Esophagus squamous epithelium (tissue), 5 donors: ENCODE data around the gene TMEM9B. TPM values are rescaled to one million over a fixed set of nuclear protein-coding genes. Genes with fewer than 3 reads are reported as not detected.

Experiments used
- DNase-seq: peaks from one replicate; lab custom pipeline; 2025; lab: John Stamatoyannopoulos, UW
- H3K27ac ChIP-seq, 4 donors: fragments of 200-600 bp; sonication (generic); one replicate each; pipeline ENCODE4 v1.5.1; 2016 to 2019; ENCODE audit warnings: mild to moderate bottlenecking in 1 of 4
- H3K27me3 ChIP-seq, 4 donors: fragments of 200-600 bp; sonication (generic); 1 replicate in 3 of 4; 2 replicates in 1 of 4; pipeline versions ENCODE4 v1.5.1 to v1.6.0; 2017 to 2021; ENCODE audit warnings: antibody characterized with exemption in 1 of 4
- H3K36me3 ChIP-seq, 3 donors: fragments of 200-600 bp; sonication (generic); one replicate each; pipeline ENCODE4 v1.5.1; 2016 to 2019
- H3K4me1 ChIP-seq, 3 donors: fragments of 200-600 bp; sonication (generic); one replicate each; pipeline ENCODE4 v1.5.1; 2017 to 2019
- H3K4me3 ChIP-seq, 4 donors: fragments of 200-600 bp; sonication (generic); 1 replicate in 3 of 4; 2 replicates in 1 of 4; pipeline ENCODE4 v1.5.1; 2016 to 2019; ENCODE audit warnings: mild to moderate bottlenecking in 2 of 4, moderate library complexity in 1 of 4
- H3K9me3 ChIP-seq, 3 donors: fragments of 200-600 bp; sonication (generic); one replicate each; pipeline ENCODE4 v1.5.1; 2016 to 2019
- CTCF ChIP-seq, 6 experiments: fragments of 450-650 bp in 4 of 6; fragments of 200-600 bp in 2 of 6; sonication (generic) in 2 of 6; IDR thresholded peaks; one replicate each; pipeline ENCODE4 v1.5.1; 2016 to 2019; ENCODE audit warnings: antibody characterized with exemption in 6 of 6, mild to moderate bottlenecking in 4 of 6, moderate library complexity in 4 of 6
- POLR2A ChIP-seq, 4 donors: fragments of 450-650 bp; IDR thresholded peaks; one replicate each; pipeline ENCODE4 v1.6.1; 2017; ENCODE audit warnings: antibody characterized with exemption in 4 of 4, mild to moderate bottlenecking in 4 of 4, moderate library complexity in 3 of 4
- WGBS, 2 donors: methylation state at CpG; one replicate each; pipeline ENCODE4 v1.1.5; 2018; 5-methylcytosine and 5-hydroxymethylcytosine counted together
- intact Hi-C: fragments of 100-400 bp; cut with DNase I; formaldehyde crosslinking; loops from one replicate; pipeline ENCODE4 v1.15.0; 2022
- total RNA-seq, 4 donors: library from RNA; depleted of rRNA; stranded (reverse); fragments of >200 nt; gene quantifications; one replicate each; pipeline ENCODE4 v1.1.0, GENCODE V29; 2016
- donor health status: DM: yes; HTN: yes; CAD: no.

TMEM9B gene
- total RNA-seq, 4 donors from 2014 or later, result 41.7 to 73.2 (median 57.6) TPM

GRCh38 chr11:8928981-8929615, 35.1 kb downstream of the TMEM9B start:
- TF ChIP-seq CTCF (IDR thresholded peaks at IDR 0.05), result no peak
- no peak for TF ChIP-seq POLR2A (IDR thresholded peaks at IDR 0.05)
- Histone ChIP-seq H3K27ac (peak overlapping the region in 2 of 4 donors; percentile 4 to 23), H3K4me3 (no peak overlapping the region), H3K9me3 (no peaks in the 10 kb centered on the region), H3K27me3 (no peaks in the 10 kb centered on the region), H3K36me3 (peaks cover 0 to 11% (median 0%) of the 10 kb centered on the region in 3 donors), H3K4me1 (peaks cover 0 to 21% (median 8%) of the 10 kb centered on the region in 3 donors)
- intact Hi-C loops, result no loop called here
- DNase-seq, result no peak
- WGBS, 2 donors, result 69 to 71% methylated on average over 2 to 5 of the region's 9 CpGs

- Histone ChIP-seq H3K27ac (no peak overlapping the region), H3K4me3 (no peak overlapping the region), H3K4me1 (peaks cover 0 to 21% (median 8%) of the 10 kb centered on the region in 3 donors), H3K9me3 (no peaks in the 10 kb centered on the region), H3K36me3 (peaks cover 0 to 20% (median 0%) of the 10 kb centered on the region in 3 donors), H3K27me3 (no peaks in the 10 kb centered on the region)
- no peak for DNase-seq
- 54 to 80% methylated on average over 4 of the region's 4 CpGs for WGBS, 2 donors
- intact Hi-C loops, result no loop called here
- TF ChIP-seq POLR2A (IDR thresholded peaks at IDR 0.05) (no peak), CTCF (IDR thresholded peaks at IDR 0.05) (no peak)
Observed at GRCh38 chr11:8928205-8928604, 36.0 kb downstream of the TMEM9B start.

GRCh38 chr11:8927233-8927632, 37.0 kb downstream of the TMEM9B start:
- Histone ChIP-seq H3K9me3 (no peaks in the 10 kb centered on the region), H3K36me3 (peaks cover 0 to 30% (median 0%) of the 10 kb centered on the region in 3 donors), H3K27me3 (no peaks in the 10 kb centered on the region), H3K4me3 (no peak overlapping the region), H3K27ac (no peak overlapping the region), H3K4me1 (peaks cover 0 to 21% (median 8%) of the 10 kb centered on the region in 3 donors)
- intact Hi-C loops, result no loop called here
- no peak for DNase-seq
- TF ChIP-seq POLR2A (IDR thresholded peaks at IDR 0.05) (no peak), CTCF (IDR thresholded peaks at IDR 0.05) (no peak)
- 69 to 75% methylated on average over 4 of the region's 5 CpGs for WGBS, 2 donors

- Histone ChIP-seq H3K27ac (no peak overlapping the region), H3K4me3 (no peak overlapping the region), H3K4me1 (peaks cover 0 to 21% (median 8%) of the 10 kb centered on the region in 3 donors), H3K9me3 (no peaks in the 10 kb centered on the region), H3K36me3 (peaks cover 0 to 40% (median 0%) of the 10 kb centered on the region in 3 donors), H3K27me3 (no peaks in the 10 kb centered on the region)
- WGBS, 2 donors, result 88 to 94% methylated on average over 3 to 5 of the region's 5 CpGs
- TF ChIP-seq POLR2A (IDR thresholded peaks at IDR 0.05) (no peak), CTCF (IDR thresholded peaks at IDR 0.05) (no peak)
- intact Hi-C loops, result no loop called here
- no peak for DNase-seq
Observed at GRCh38 chr11:8926236-8926635, 38.0 kb downstream of the TMEM9B start.

- Histone ChIP-seq H3K36me3 (peaks cover 0 to 45% (median under 1%) of the 10 kb centered on the region in 3 donors), H3K4me3 (no peak overlapping the region), H3K27me3 (no peaks in the 10 kb centered on the region), H3K9me3 (no peaks in the 10 kb centered on the region), H3K27ac (no peak overlapping the region), H3K4me1 (peaks cover 0 to 21% (median 8%) of the 10 kb centered on the region in 3 donors)
- intact Hi-C loops, result no loop called here
- TF ChIP-seq POLR2A (IDR thresholded peaks at IDR 0.05), result no peak
- TF ChIP-seq CTCF (IDR thresholded peaks at IDR 0.05), result no peak
- no peak for DNase-seq
- WGBS, 2 donors, result 85 to 86% methylated on average over 3 of the region's 5 CpGs
Observed at GRCh38 chr11:8925711-8926110, 38.5 kb downstream of the TMEM9B start.
